Epithelial cell of prostate (primary cell): ENCODE measurements around the gene CSNK1D.
"Not testable (repeated sequence)": the region's sequence is repeated elsewhere in the genome, so short reads cannot be mapped to it uniquely, and the experiment has no call there.

Experiments
- DNase-seq: peaks from one replicate; pipeline ENCODE4 v3.0.0-alpha.2; 2011; ENCODE audit warnings: low read depth, low spot score
- H3K27ac ChIP-seq: fragments of 450-650 bp; 2 replicates; pipeline ENCODE4 v1.5.1; 2017; ENCODE audit warnings: mild to moderate bottlenecking

The CSNK1D gene

DNA sequence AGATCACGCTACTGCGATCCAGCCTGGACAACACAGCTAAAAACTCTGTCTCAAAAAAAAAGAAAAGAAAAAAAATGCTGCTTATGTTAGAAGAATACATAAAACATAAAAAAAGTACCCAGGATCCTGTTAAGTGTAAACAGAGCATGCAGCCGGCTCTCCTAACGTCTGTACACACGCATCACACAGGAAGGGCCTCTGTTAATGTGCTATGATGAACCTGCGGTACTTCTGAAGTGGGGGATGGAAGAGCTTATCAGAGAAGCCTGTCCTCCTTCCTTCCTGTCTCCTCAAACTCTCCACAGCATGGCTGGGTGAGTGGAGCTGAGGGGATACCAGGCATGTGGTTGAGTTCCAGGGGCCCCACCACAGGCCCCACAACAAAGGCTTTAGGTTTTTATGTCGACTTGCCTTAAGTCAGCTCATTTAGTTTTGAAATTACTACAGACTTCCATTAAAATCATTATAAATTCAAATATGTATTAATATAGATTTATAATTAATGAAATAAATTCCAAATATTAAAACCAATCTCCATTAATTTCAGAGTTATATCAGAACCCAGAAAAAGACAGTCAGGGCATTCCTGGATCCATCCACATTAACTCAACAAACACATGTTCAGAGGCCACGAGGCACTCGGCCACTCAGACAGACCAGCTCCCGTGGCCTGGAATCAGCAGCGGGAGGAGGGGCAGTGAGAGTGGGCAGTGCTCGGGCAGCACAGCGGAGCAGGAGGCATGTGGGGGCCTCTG, 72.6 kb downstream of the CSNK1D start:
- DNase-seq, result no peak
- no peak overlapping the region for H3K27ac ChIP-seq

DNA sequence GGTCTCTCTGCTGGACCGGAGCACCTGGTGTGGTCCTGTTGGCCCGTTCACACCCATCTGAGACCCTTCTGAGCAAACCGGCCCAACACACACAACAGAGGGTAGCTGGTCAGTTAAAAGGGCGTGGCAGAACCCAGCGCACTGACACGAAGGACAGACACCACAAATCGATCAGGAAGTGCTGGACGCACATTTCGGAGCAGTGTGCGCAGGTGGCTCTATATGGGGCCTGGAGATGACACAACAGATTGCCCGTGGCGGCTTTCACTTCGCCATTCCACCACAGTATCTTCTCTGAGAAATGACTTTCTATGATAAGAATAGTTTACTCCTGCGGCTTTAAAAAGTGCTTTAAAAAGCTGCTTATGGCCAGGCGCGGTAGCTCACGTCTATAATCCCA, 73.4 kb downstream of the CSNK1D start:
- no peak overlapping the region for H3K27ac ChIP-seq
- no peak for DNase-seq

DNA sequence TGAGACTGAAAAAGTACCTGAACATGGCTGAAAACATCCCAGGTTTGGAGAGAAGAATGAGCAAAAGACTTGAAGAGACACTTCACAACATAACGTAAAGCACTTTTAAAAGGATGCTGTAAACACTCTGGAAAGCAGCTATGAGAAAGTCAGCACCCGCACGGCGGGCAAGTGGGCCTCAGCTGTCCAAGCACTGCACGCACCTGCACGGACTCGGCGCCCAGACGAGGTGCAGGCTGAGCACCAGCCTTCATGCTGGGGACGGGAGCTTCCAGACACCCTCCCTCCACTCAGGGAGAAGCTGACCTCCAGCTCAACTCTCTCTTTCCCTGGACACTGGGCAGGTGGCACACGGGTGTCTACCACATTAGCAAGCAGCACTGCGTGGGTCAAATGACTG, 74.0 kb downstream of the CSNK1D start:
- no peak for DNase-seq
- H3K27ac ChIP-seq, result no peak overlapping the region

DNA sequence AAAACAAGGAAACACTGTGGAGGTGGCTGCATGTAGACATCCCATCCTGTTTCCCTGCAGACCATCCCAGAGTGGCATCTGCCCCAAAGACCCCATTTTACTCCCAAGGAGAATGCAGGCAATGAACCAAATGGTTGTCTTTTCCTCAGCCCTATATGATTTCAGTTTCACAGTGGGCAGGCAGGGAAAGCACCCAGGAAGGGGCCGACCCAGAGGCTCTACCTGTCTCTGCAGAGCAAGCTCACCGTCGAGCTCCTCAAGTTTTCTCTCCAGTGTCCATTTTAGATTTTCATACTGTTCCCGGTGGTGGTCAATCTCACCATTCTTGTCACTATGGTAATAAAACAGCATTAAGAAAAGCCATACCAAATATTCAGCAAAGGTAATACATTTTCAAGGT, 75.4 kb downstream of the CSNK1D start:
- DNase-seq, result no peak
- no peak overlapping the region for H3K27ac ChIP-seq

DNA sequence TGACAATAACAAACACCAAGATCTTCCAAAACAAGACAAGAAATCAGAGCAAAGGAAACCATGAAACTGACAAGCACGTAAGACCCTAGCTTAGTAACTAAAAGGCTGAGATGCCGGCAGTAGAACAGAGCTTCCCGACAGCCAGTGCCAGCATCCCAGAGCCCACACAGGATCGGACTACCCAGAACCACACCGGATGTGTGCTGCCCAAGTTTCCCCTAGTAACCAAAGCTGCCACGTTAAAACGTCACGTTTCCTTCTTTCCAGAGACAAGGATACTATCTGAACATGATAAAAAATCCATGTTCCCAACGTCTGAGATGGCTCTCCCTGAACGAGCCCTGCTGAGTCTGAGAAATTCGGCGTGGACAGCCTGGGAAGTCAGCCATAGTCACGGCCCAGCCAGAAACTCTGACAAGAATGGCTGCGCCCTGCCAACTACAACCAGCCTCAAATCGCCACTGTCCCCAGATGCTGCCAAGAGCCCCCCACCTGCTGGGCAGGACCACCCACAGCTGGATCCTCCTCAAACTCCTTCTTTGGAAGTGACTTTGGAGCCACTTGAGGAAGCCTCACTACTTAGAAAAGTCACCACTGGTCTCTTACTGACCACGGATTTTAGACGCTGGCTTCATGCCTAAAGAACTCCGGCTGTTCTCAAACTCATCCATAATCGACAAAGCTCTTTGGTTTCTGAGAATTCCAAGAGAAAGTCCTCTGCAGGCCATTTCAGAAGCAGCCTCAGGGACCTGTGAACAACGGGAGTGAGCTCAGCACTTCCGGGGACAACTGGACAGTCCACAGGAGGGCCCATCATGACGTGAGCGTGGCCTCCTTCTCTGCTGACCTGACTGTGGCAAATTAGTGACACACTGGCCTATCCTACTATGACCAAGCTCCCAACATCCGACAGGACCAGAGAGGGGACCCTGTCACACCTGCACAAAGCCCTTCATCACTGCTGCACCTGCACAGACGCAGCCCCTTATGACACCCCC, 77.5 kb downstream of the CSNK1D start:
- DNase-seq, result no peak

DNA sequence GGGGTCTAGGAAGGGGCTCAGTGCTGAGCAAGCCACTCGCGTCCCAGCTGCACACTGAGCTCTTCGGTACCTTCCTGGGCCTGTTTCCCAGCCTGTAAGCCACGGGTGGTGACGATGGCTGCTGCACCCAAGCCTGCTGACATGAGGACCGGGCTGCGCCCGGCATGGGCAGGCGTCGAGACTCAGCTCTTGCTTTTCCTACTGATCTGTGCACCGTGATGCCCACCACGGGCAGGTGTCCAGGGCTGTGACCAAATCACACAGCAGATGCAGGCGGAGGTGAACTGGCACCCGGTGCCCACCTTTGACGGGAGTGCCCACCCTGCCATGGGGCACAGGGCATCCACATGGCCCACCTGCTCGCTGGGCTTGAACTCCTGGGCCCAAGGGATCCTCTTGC, 78.7 kb downstream of the CSNK1D start:
- DNase-seq, result no peak
- no peak overlapping the region for H3K27ac ChIP-seq

More for the DNA sequence above, 77.5 kb downstream of the CSNK1D start:
- H3K27ac ChIP-seq, result no peak overlapping the region

DNA sequence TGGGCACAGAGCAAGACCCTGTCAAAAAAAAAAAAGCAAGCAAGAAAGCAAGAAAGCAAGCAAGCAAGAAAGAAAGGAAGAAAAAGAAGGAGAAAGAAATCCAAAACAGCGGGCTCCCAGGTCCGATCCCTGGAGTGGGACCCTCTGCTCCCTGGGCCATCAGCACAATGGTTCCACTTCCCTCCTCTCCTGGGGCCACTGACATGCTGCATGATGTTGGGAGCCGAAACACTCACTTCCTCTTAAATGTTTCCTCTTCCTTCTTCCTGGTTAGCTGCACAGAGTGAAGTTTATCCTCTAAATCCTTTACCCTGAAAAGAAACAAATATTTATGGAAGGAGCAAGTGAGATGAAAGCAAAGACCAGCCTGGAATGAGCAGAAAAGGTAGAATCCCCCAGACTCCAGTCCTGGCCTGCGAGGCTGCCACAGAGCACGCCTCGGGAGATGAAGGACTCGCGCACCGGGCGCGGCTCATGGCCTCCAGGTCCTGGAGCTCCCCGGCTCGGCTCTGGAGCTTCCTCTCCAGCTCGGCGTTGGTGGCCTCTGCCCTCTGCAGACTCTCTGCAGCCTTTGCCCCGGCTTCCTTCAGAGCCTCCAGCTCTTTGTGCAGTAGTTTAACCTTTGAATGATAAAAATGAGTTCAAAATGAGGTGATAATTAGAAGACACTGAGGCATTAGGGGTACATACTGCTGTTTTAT, 79.8 kb downstream of the CSNK1D start:
- DNase-seq, result no peak
- H3K27ac ChIP-seq, result no peak overlapping the region

DNA sequence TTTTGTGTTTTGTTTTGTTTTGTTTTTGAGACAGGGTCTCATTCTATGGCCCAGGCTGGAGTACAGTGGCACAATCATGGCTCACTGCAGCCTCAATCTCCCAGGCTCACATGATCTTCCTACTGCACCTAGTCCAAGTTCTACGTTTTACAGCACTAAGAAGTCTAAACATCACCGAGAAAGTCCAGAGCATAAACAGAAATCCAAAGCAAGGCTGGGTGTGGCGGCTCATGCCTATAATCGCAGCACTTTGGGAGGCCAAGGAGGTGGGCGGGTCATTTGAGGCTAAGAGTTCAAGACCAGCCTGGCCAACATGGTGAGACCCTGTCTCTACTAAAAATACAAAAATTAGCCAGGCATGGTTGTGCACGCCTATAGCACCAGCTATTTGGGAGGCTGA, 80.5 kb downstream of the CSNK1D start:
- not testable (repeated sequence) for H3K27ac ChIP-seq, DNase-seq
